HepG2 (cell line): ENCODE measurements around the gene EMC10. TPM values are rescaled to one million over a fixed set of nuclear protein-coding genes. Genes with fewer than 3 reads are reported as not detected.
"Not testable (repeated sequence)": the region's sequence is repeated elsewhere in the genome, so short reads cannot be mapped to it uniquely, and the experiment has no call there.

Experiments used
- ATAC-seq: fragments of 200-7000 bp; cut with Tn5 transposase; 3 replicates; pipeline ENCODE4 v1.9.1; 2020; ENCODE audit warnings: mild to moderate bottlenecking, moderate library complexity
- BruUV-seq: library from RNA; stranded (reverse); fragments of 400-500 nt; replicated peaks from 2 replicates; lab custom pipeline; 2021; lab: Mats Ljungman, UMichigan
- CTCF ChIA-PET: fragments of 300-600 bp; formaldehyde crosslinking; extraction: SDS; loops from one replicate; lab custom pipeline; 2021; ENCODE audit warnings: low total read pairs, inconsistent platforms, low intra/inter-chr PET ratio; lab: Yijun Ruan, JAX
- POLR2A ChIA-PET: fragments of 350-600 bp; sonication (Branson Sonifier 250); formaldehyde crosslinking; loops from one replicate; lab custom pipeline; 2020; ENCODE audit warnings: antibody characterized with exemption, inconsistent platforms; lab: Yijun Ruan, JAX
- DNase-seq: peaks from one replicate; pipeline ENCODE4 v3.0.0-alpha.2; 2015; ENCODE audit warnings: low spot score
- FAIRE-seq: peaks from 3 replicates; lab custom pipeline; 2011; peaks lifted over from hg19 to GRCh38; lab: Jason Lieb, UNC
- H2AFZ ChIP-seq: one replicate; pipeline ENCODE4 v1.6.1; 2011; ENCODE audit warnings: low read length, inconsistent platforms
- H3K27ac ChIP-seq: fragments of 300-600 bp; 3 replicates; pipeline ENCODE4 v1.8.0; 2011; ENCODE audit warnings: mixed run types, mild to moderate bottlenecking, mixed read lengths, low read length, inconsistent platforms; ENCODE audit not compliant: insufficient read depth; ENCODE audit errors: extremely low read length
- H3K27me3 ChIP-seq, 2 experiments: fragments of 200-600 bp in 1 of 2; 2 replicates in 1 of 2; 3 replicates in 1 of 2; pipeline versions ENCODE4 v1.6.0 to v1.8.0; 2011; ENCODE audit warnings: low read length in 2 of 2, mild to moderate bottlenecking in 2 of 2, moderate library complexity in 2 of 2, inconsistent platforms in 1 of 2; ENCODE audit not compliant: insufficient read depth in 2 of 2, control insufficient read depth in 1 of 2
- H3K36me3 ChIP-seq, 2 experiments: fragments of 200-600 bp in 1 of 2; replicated peaks in 1 of 2; 2 replicates in 1 of 2; 3 replicates in 1 of 2; pipeline versions ENCODE4 v1.5.1 to v1.8.0; 2011; ENCODE audit warnings: low read length in 2 of 2, inconsistent platforms in 1 of 2; ENCODE audit not compliant: insufficient read depth in 2 of 2, control insufficient read depth in 1 of 2
- H3K4me1 ChIP-seq: 2 replicates; pipeline ENCODE4 v1.5.1; 2012; ENCODE audit warnings: low read length, inconsistent platforms; ENCODE audit not compliant: insufficient read depth
- H3K4me2 ChIP-seq: 2 replicates; pipeline ENCODE4 v1.6.0; 2011; ENCODE audit warnings: low read depth, low read length, inconsistent platforms
- H3K4me3 ChIP-seq, 3 experiments: fragments of 200-600 bp in 1 of 3; sonication (generic), shearing (Covaris generic) in 1 of 3; replicated peaks in 1 of 3; 2 replicates each; pipeline ENCODE4 v1.5.1; 2011 to 2016; ENCODE audit warnings: low read length in 3 of 3, inconsistent platforms in 2 of 3, low read depth in 2 of 3, mild to moderate bottlenecking in 2 of 3, control low read depth in 1 of 3, mixed read lengths in 1 of 3; ENCODE audit not compliant: insufficient read depth in 1 of 3
- H3K79me2 ChIP-seq: one replicate; pipeline ENCODE4 v1.6.1; 2011; ENCODE audit warnings: low read length, inconsistent platforms; ENCODE audit not compliant: insufficient read depth
- H3K9ac ChIP-seq: 2 replicates; pipeline ENCODE4 v1.6.0; 2011; ENCODE audit warnings: mild to moderate bottlenecking, low read depth, low read length, inconsistent platforms; ENCODE audit not compliant: insufficient read depth
- H3K9me3 ChIP-seq: 2 replicates; pipeline ENCODE4 v1.5.1; 2012; ENCODE audit warnings: mild to moderate bottlenecking, low read length
- H4K20me1 ChIP-seq: 2 replicates; pipeline ENCODE4 v1.6.0; 2011; ENCODE audit warnings: inconsistent platforms, mild to moderate bottlenecking, low read length, moderate library complexity; ENCODE audit not compliant: insufficient read depth
- KAT7 ChIP-seq: IDR thresholded peaks from 2 replicates; pipeline ENCODE4 v1.6.1; 2018; ENCODE audit warnings: borderline replicate concordance, missing compliant biosample characterization
- NFIB ChIP-seq: sonication (generic); formaldehyde crosslinking; IDR thresholded peaks from 2 replicates; pipeline ENCODE4 v1.9.0; 2021; ENCODE audit warnings: missing genetic modification reagents, mild to moderate bottlenecking, borderline replicate concordance
- ZFX ChIP-seq: sonication (generic); formaldehyde crosslinking; IDR thresholded peaks from 2 replicates; pipeline ENCODE4 v1.4.0; 2020; ENCODE audit warnings: mild to moderate bottlenecking, low read depth, missing genetic modification reagents, moderate library complexity
- ZNF558 ChIP-seq: sonication (generic); formaldehyde crosslinking; IDR thresholded peaks from 2 replicates; pipeline ENCODE4 v1.9.0; 2022; ENCODE audit warnings: mild to moderate bottlenecking, missing genetic modification reagents, borderline replicate concordance
- ZSCAN20 ChIP-seq: sonication (generic); formaldehyde crosslinking; IDR thresholded peaks from 2 replicates; pipeline ENCODE4 v1.4.0; 2020; ENCODE audit warnings: missing genetic modification reagents, mild to moderate bottlenecking, borderline replicate concordance
- WGBS: methylation state at CpG from one replicate; pipeline ENCODE4 v1.1.6; 2017; ENCODE audit warnings: low lambda C conversion rate; 5-methylcytosine and 5-hydroxymethylcytosine counted together
- in situ Hi-C: cut with HindIII; loops from 2 replicates; pipeline ENCODE4 v1.10.0; 2017; ENCODE audit warnings: low pct_unique_long_range_greater_than_20kb; ENCODE audit not compliant: extremely low pct_ligation_motif_present
- intact Hi-C: fragments of 100-400 bp; cut with micrococcal nuclease; formaldehyde crosslinking; loops from one replicate; pipeline ENCODE4 v1.10.0; 2022; ENCODE audit not compliant: unreplicated experiment
- polyA plus RNA-seq, 8 experiments: library from polyadenylated mRNA; depleted of rRNA in 3 of 8; stranded (reverse) in 7 of 8; unstranded in 1 of 8; fragments of >200 nt; fragmentation: Illumina TruSeq in 4 of 8; extraction: Trizol in 4 of 8; gene quantifications; 2 replicates each; pipeline versions ENCODE4 v1.2.1 to v1.2.3, GENCODE V29; 2011 to 2016; ENCODE audit warnings: low read depth in 4 of 8, missing spikeins in 1 of 8, mixed read lengths in 1 of 8; ENCODE audit not compliant: insufficient read depth in 1 of 8
- total RNA-seq, 5 experiments: library from RNA; depleted of rRNA; stranded (reverse); fragments of >200 nt; fragmentation: Illumina TruSeq; extraction: Trizol; gene quantifications; 2 replicates each; pipeline ENCODE4 v1.2.3, GENCODE V29; 2016; ENCODE audit warnings: low read depth in 1 of 5

Gene EMC10
- total and polyA plus RNA-seq, 2 of the 13 experiments (the other 11 are each of a cell fraction or from before 2014, with no cell fraction given) = not detected

DNA sequence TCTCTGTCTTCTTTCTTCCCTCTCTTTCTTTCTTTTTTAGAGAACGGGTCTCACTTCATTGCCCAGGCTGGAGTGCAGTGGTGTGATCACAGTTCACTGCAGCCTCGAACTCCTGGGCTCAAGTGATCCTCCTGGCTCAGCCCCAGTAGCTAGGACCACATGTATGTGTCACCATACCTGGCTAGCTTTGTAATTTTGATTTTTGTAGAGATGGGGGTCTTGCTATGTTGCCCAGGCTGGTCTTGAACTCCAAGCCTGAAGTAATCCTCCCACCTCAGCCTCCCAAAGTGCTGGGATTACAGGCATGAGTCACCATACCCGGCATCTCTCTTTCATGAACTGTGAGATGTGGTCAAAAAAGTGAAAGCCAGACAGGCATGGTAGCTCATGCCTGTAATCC lies 3.0 kb upstream of the EMC10 start:
- POLR2A ChIA-PET = not testable (repeated sequence)

DNA sequence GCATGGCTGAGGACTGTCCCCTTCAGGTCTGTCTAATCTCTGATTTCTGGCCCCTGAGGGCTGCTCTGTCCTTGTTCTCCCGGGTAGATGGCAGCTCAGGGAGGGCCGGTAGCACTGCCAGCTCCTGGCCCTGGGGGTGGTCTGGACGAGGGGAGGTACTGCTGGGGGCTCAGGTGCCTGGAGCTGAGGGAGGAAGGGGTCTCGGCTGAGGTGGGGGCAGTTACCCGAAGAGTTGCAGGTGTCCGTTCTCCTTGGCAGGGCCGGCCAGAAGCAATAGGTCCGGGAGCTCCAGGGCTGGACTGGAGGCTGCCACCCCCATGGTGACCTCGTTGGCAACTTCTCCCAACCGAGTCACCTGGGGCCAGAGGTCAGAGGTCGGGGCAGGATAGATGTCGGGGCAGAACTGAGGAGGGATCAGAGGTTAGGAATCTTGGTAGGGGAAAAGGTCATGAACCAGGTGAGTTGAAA lies 1.2 kb upstream of the EMC10 start:
- Histone ChIP-seq H2AFZ (no peak overlapping the region), H3K36me3 (no peaks in the 10 kb centered on the region), H4K20me1 (no peaks in the 10 kb centered on the region), H3K27me3 (peaks cover 0 to 4% of the 10 kb centered on the region in 2 experiments; a peak in 3 of 5 replicates), H3K4me1 (no peaks in the 10 kb centered on the region), H3K9me3 (no peaks in the 10 kb centered on the region), H3K4me2 (no peak overlapping the region), H3K9ac (no peak overlapping the region), H3K79me2 (no peaks in the 10 kb centered on the region), H3K27ac (no peak overlapping the region), H3K4me3 (no peak overlapping the region)
- DNase-seq = no peak
- POLR2A ChIA-PET = no interaction called here
- 40% methylated on average over 11 of the region's 12 CpGs for WGBS
- TF ChIP-seq ZFX (CRISPR knock-in tag) = no peak
- no peak for TF ChIP-seq KAT7
- no peak for TF ChIP-seq NFIB
- TF ChIP-seq ZNF558 = no peak
- no peak for TF ChIP-seq ZSCAN20
- ATAC-seq = no peak
- intact Hi-C loops = no loop called here
- in situ Hi-C loops = no loop called here
- no TSS peak for BruUV-seq
- CTCF ChIA-PET = no interaction called here
- no peak for FAIRE-seq

More for the DNA sequence above, 3.0 kb upstream of the EMC10 start:
- H3K9ac ChIP-seq, BruUV-seq, CTCF ChIA-PET, H3K4me2 ChIP-seq, FAIRE-seq, H4K20me1 ChIP-seq, H3K27me3 ChIP-seq, intact Hi-C loops, H3K9me3 ChIP-seq, H2AFZ ChIP-seq, in situ Hi-C loops, H3K27ac ChIP-seq, ATAC-seq, DNase-seq, H3K79me2 ChIP-seq, H3K4me3 ChIP-seq, H3K4me1 ChIP-seq, H3K36me3 ChIP-seq: not testable (repeated sequence)
- 0% methylated on average over 2 of the region's 3 CpGs for WGBS
